ENCODE results near the gene MAMDC4. TPM values are rescaled to one million over a fixed set of nuclear protein-coding genes. Genes with fewer than 3 reads are reported as not detected.
A peak's percentile ranks its signal among the peaks of the same experiment; 100 is the strongest.
"Not testable (repeated sequence)": the region's sequence is repeated elsewhere in the genome, so short reads cannot be mapped to it uniquely, and the experiment has no call there.

The MAMDC4 gene
- total RNA-seq = 10 to 100 TPM in 2 of 10 donors, 1 to 10 TPM in 8; 4.1 to 11.3 (median 8.3) TPM
- polyA plus RNA-seq = 10 to 100 TPM in 1 of 2 donors, 1 to 10 TPM in 1; 8.0 to 45.4 TPM
- long read RNA-seq, donor 1, partial matches to known transcripts = 14 of 22 reads
- long read RNA-seq, donor 1, other reads (novel, unspliced or antisense) = 8 of 22 reads
- long read RNA-seq, donor 2, partial matches to known transcripts = 11 of 21 reads
- long read RNA-seq, donor 2, other reads (novel, unspliced or antisense) = 10 of 21 reads
- long read RNA-seq, donor 3, partial matches to known transcripts = 8 of 18 reads
- long read RNA-seq, donor 3, other reads (novel, unspliced or antisense) = 10 of 18 reads

- Histone ChIP-seq H3K9me3 (no peaks in the 10 kb centered on the region), H3K27me3 (peaks cover 0 to 15% (median 0%) of the 10 kb centered on the region in 7 donors), H3K4me1 (peaks cover 17 to 42% (median 33%) of the 10 kb centered on the region in 9 donors), H3K36me3 (peaks cover 0 to 21% (median 11%) of the 10 kb centered on the region in 9 donors), H3K4me3 (no peak within 1 kb of the TSS), H3K27ac (peak within 1 kb of the TSS in 8 of 10 donors; percentile 1 to 96 (median 34))
- ATAC-seq (no peak), DNase-seq (peak in 1 of 2 donors; percentile 33)
- WGBS, 2 donors = 51 to 54% methylated on average over 21 to 23 of the region's 23 CpGs
- intact Hi-C loops (cut with DNase I) = loop anchor here in 3 of 10 donors (5.0 kb wide), 3 partner anchors 50 to 95 kb away; partner anchors contain the start of genes C8G (in 1 of the 3) and FBXW5 (in 1 of the 3)
- TF ChIP-seq, protein P1, sequence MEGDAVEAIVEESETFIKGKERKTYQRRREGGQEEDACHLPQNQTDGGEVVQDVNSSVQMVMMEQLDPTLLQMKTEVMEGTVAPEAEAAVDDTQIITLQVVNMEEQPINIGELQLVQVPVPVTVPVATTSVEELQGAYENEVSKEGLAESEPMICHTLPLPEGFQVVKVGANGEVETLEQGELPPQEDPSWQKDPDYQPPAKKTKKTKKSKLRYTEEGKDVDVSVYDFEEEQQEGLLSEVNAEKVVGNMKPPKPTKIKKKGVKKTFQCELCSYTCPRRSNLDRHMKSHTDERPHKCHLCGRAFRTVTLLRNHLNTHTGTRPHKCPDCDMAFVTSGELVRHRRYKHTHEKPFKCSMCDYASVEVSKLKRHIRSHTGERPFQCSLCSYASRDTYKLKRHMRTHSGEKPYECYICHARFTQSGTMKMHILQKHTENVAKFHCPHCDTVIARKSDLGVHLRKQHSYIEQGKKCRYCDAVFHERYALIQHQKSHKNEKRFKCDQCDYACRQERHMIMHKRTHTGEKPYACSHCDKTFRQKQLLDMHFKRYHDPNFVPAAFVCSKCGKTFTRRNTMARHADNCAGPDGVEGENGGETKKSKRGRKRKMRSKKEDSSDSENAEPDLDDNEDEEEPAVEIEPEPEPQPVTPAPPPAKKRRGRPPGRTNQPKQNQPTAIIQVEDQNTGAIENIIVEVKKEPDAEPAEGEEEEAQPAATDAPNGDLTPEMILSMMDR (IDR thresholded peaks at IDR 0.05) = no peak
These were observed at the start of gene MAMDC4 for GRCh38 chr9:136851941-136852663. Gene MAMDC4, plus strand, starts transcription at chr9:136852346. Its CDS starts 71 bp downstream, at chr9:136852417.

DNA sequence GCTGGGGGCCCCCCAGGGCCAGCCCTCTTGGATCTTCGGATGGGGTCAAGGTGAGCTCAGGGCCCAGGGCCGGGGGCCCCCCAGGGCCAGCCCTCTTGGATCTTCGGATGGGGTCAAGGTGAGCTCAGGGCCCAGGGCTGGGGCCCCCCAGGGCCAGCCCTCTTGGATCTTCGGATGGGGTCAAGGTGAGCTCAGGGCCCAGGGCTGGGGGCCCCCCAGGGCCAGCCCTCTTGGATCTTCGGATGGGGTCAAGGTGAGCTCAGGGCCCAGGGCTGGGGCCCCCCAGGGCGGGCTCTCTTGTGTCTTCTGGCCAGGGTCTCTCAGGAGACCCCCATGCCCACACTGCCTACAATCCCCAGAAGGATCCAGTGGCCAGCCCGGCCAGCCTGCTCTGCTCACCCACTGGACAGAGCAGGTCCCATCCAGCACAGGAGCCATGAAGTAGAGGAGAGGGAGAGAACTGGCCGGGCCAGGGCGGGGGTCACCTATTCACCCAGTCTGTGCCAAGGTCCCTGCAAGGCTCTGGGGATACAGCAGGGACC is 49.1 kb upstream of the MAMDC4 start:
- H3K36me3 ChIP-seq; DNase-seq; ATAC-seq; H3K27ac ChIP-seq; H3K9me3 ChIP-seq; intact Hi-C loops (cut with DNase I); H3K4me3 ChIP-seq: not testable (repeated sequence)
- Histone ChIP-seq H3K27me3 (peaks cover 0 to 45% (median 36%) of the 10 kb centered on the region in 7 donors), H3K4me1 (peaks cover 9 to 48% (median 36%) of the 10 kb centered on the region in 9 donors)
- WGBS, 2 donors = 96% methylated on average over 6 to 8 of the region's 9 CpGs

GRCh38 chr9:136803551-136804508 is 48.3 kb upstream of the MAMDC4 start:
- 91 to 97% methylated on average over 22 of the region's 22 CpGs for WGBS, 2 donors

More at GRCh38 chr9:136803551-136804508, 48.3 kb upstream of the MAMDC4 start:
- Histone ChIP-seq H3K4me1 (peaks cover 9 to 48% (median 39%) of the 10 kb centered on the region in 9 donors), H3K36me3 (peaks cover 0 to 3% (median 0%) of the 10 kb centered on the region in 9 donors), H3K4me3 (no peak overlapping the region), H3K9me3 (no peaks in the 10 kb centered on the region), H3K27ac (no peak overlapping the region), H3K27me3 (peaks cover 0 to 38% (median 28%) of the 10 kb centered on the region in 7 donors)
- ATAC-seq (no peak), DNase-seq (no peak)
- TF ChIP-seq, protein P1 (IDR thresholded peaks at IDR 0.05) = no peak
- intact Hi-C loops (cut with DNase I) = no loop called here

Data from heart right ventricle (tissue), 16 donors.